ENCODE results near the gene TMEM35B. TPM values are rescaled to one million over a fixed set of nuclear protein-coding genes. Genes with fewer than 3 reads are reported as not detected.

TMEM35B gene
- total RNA-seq, 1 experiment from 2014 or later = 8.7 TPM

- TF ChIP-seq TCF7 (CRISPR knock-in tag; IDR thresholded peaks at IDR 0.05; ENCODE audit: low read depth) = no peak
- no peak for TF ChIP-seq ZMAT4 (CRISPR knock-in tag; IDR thresholded peaks at IDR 0.05)
- no peak for TF ChIP-seq HMGA2 (CRISPR knock-in tag; IDR thresholded peaks at IDR 0.05)
- TF ChIP-seq GABPB1 (CRISPR knock-in tag; IDR thresholded peaks at IDR 0.05) = no peak
- no peak for TF ChIP-seq USF2 (CRISPR knock-in tag; IDR thresholded peaks at IDR 0.05)
Observed at GRCh38 chr1:35014486-35014885, 29.3 kb upstream of the TMEM35B start (continued).

GRCh38 chr1:35005711-35006110, 20.6 kb upstream of the TMEM35B start:
- ATAC-seq = no peak
- Mint-ChIP-seq H3K27ac (no peak overlapping the region), H3K36me3 (peaks cover 9% of the 10 kb centered on the region), H3K4me1 (no peaks in the 10 kb centered on the region), H3K9me3 (no peaks in the 10 kb centered on the region), H3K27me3 (ENCODE audit: low read depth) (no peaks in the 10 kb centered on the region), H3K4me3 (no peak overlapping the region)
- TF ChIP-seq NFYB (CRISPR knock-in tag; conservative IDR thresholded peaks at IDR 0.05; ENCODE audit: low read depth) = no peak
- TF ChIP-seq SP1 (CRISPR knock-in tag; conservative IDR thresholded peaks at IDR 0.05) = no peak
- no peak for TF ChIP-seq EMX1 (CRISPR knock-in tag; IDR thresholded peaks at IDR 0.05)
- TF ChIP-seq PRDM15 (CRISPR knock-in tag; IDR thresholded peaks at IDR 0.05) = no peak
- no peak for TF ChIP-seq PRRX2 (CRISPR knock-in tag; IDR thresholded peaks at IDR 0.05)
- TF ChIP-seq ZNF416 (CRISPR knock-in tag; IDR thresholded peaks at IDR 0.05) = no peak
- no peak for TF ChIP-seq MXD4 (CRISPR knock-in tag; IDR thresholded peaks at IDR 0.05; ENCODE audit: borderline replicate concordance)
- no peak for TF ChIP-seq ZNF281 (CRISPR knock-in tag; IDR thresholded peaks at IDR 0.05)
- TF ChIP-seq ZNF671 (CRISPR knock-in tag; IDR thresholded peaks at IDR 0.05) = no peak
- TF ChIP-seq ZNF317 (CRISPR knock-in tag; IDR thresholded peaks at IDR 0.05; ENCODE audit: borderline replicate concordance, low read depth) = no peak
- no peak for TF ChIP-seq ARID4B (CRISPR knock-in tag; IDR thresholded peaks at IDR 0.05; ENCODE audit: borderline replicate concordance)
- TF ChIP-seq NFATC4 (CRISPR knock-in tag; IDR thresholded peaks at IDR 0.05) = no peak
- no peak for TF ChIP-seq ZNF396 (CRISPR knock-in tag; IDR thresholded peaks at IDR 0.05; ENCODE audit: borderline replicate concordance)
- TF ChIP-seq ERG (CRISPR knock-in tag; IDR thresholded peaks at IDR 0.05) = no peak
- no peak for TF ChIP-seq NFE2L1 (CRISPR knock-in tag; IDR thresholded peaks at IDR 0.05)
- TF ChIP-seq IRF2 (CRISPR knock-in tag; IDR thresholded peaks at IDR 0.05; ENCODE audit: borderline replicate concordance, low read depth) = no peak
- TF ChIP-seq TEAD1 (CRISPR knock-in tag; IDR thresholded peaks at IDR 0.05) = no peak
- ChIA-PET POLR2A (no interaction called here), CTCF (no interaction called here)
- DNase-seq (ENCODE audit: low spot score) = no peak
